ENCODE measurements around the gene ARID1A. TPM values are rescaled to one million over a fixed set of nuclear protein-coding genes. Genes with fewer than 3 reads are reported as not detected.

The ARID1A gene
- total and polyA plus RNA-seq, 9 of the 15 experiments (the other 6 are each of a cell fraction or from before 2014, with no cell fraction given), result 8.3 to 88.3 (median 22.5) TPM

GRCh38 chr1:26686795-26687194 is 9.0 kb upstream of the ARID1A start (continued):
- peak; percentile 54; the same call in 1 of the 2 replicates for TF ChIP-seq ZBTB40 (IDR thresholded peaks at IDR 0.05)
- TF ChIP-seq ZBTB40 (CRISPR knock-in tag; IDR thresholded peaks at IDR 0.05), result no peak
- peak in 1 of 2 experiments; percentile 28; a peak in 1 of 4 replicates for TF ChIP-seq HDAC1 (IDR thresholded peaks at IDR 0.05)
- no peak for TF ChIP-seq HOXB6 (CRISPR knock-in tag; IDR thresholded peaks at IDR 0.05; ENCODE audit: borderline replicate concordance)
- no peak for TF ChIP-seq SNIP1 (IDR thresholded peaks at IDR 0.05; ENCODE audit: low read depth)
- no peak for TF ChIP-seq ETS1 (conservative IDR thresholded peaks at IDR 0.05; ENCODE audit: control insufficient read depth, low read depth, low read length)
- no peak for TF ChIP-seq HLTF (IDR thresholded peaks at IDR 0.05)
- no peak for TF ChIP-seq ZNF398 (CRISPR knock-in tag; IDR thresholded peaks at IDR 0.05)
- TF ChIP-seq CEBPG (CRISPR knock-in tag; IDR thresholded peaks at IDR 0.05), result no peak
- no peak for TF ChIP-seq CEBPG (tag; conservative IDR thresholded peaks at IDR 0.05 in 1 of 2, IDR thresholded peaks at IDR 0.05 in 1 of 2)
- TF ChIP-seq KLF10 (CRISPR knock-in tag; IDR thresholded peaks at IDR 0.05), result no peak
- no peak for TF ChIP-seq ZNF668 (CRISPR knock-in tag; IDR thresholded peaks at IDR 0.05)
- TF ChIP-seq MCM7 (IDR thresholded peaks at IDR 0.05), result no peak
- TF ChIP-seq USF2 (CRISPR knock-in tag; IDR thresholded peaks at IDR 0.05), result no peak
- peak in 1 of 2 experiments; percentile 62; a peak in 1 of 4 replicates for TF ChIP-seq RCOR1 (IDR thresholded peaks at IDR 0.05; ENCODE audit: borderline replicate concordance in 1 of 2, low read depth in 2 of 2, low read length in 2 of 2)
- TF ChIP-seq ZSCAN32 (CRISPR knock-in tag; IDR thresholded peaks at IDR 0.05), result no peak
- TF ChIP-seq ZNF324 (CRISPR knock-in tag; IDR thresholded peaks at IDR 0.05), result no peak

All from K562 (cell line).